ENCODE data around the gene PRKCH.

- TF ChIP-seq CTCF (IDR thresholded peaks at IDR 0.05) (no peak), POLR2A (IDR thresholded peaks at IDR 0.05) (no peak), POLR2AphosphoS5 (IDR thresholded peaks at IDR 0.05) (no peak), EP300 (IDR thresholded peaks at IDR 0.05) (no peak)
Measured at GRCh38 chr14:61351477-61351876, 30.1 kb downstream of the PRKCH start.

Measured in sigmoid colon (tissue), 4 donors.